K562 (cell line): ENCODE data around the gene PSMD4. TPM values are rescaled to one million over a fixed set of nuclear protein-coding genes. Genes with fewer than 3 reads are reported as not detected.
A peak's percentile ranks its signal among the peaks of the same experiment; 100 is the strongest.

Experiments
- ATF7 ChIP-seq: fragments of 450-650 bp; IDR thresholded peaks from 2 replicates; pipeline ENCODE4 v1.7.1; 2014; ENCODE audit warnings: mild to moderate bottlenecking, moderate library complexity
- BHLHE40 ChIP-seq: IDR thresholded peaks from 2 replicates; pipeline ENCODE4 v1.6.1; 2011; ENCODE audit warnings: low read length, improper control_type of control experiment
- BMI1 ChIP-seq: fragments of 150-350 bp; IDR thresholded peaks from 2 replicates; pipeline ENCODE4 v1.6.1; 2014; ENCODE audit warnings: low read length
- CREBBP ChIP-seq: IDR thresholded peaks from one replicate; pipeline ENCODE4 v1.6.1; 2012; ENCODE audit warnings: low read depth, mild to moderate bottlenecking, control low read depth, inconsistent platforms, low read length
- ILF3 ChIP-seq: fragments of 450-650 bp; IDR thresholded peaks from 2 replicates; pipeline ENCODE4 v1.6.1; 2018; ENCODE audit warnings: antibody characterized with exemption, mild to moderate bottlenecking, moderate library complexity, borderline replicate concordance
- NCOA4 ChIP-seq: fragments of 450-650 bp; IDR thresholded peaks from 2 replicates; pipeline ENCODE4 v1.6.1; 2018; ENCODE audit warnings: mild to moderate bottlenecking; ENCODE audit not compliant: partially characterized antibody
- SMAD3 ChIP-seq: fragments of 450-650 bp; formaldehyde crosslinking; conservative IDR thresholded peaks from 2 replicates; pipeline ENCODE4 v1.4.0; 2020; ENCODE audit warnings: mild to moderate bottlenecking
- ZKSCAN1 ChIP-seq: fragments of 150-350 bp; IDR thresholded peaks from 2 replicates; pipeline ENCODE4 v1.6.1; 2016; ENCODE audit warnings: low read depth, low read length
- ZNF175 ChIP-seq: fragments of 200-800 bp; sonication (Bioruptor generic); IDR thresholded peaks from 2 replicates; pipeline ENCODE4 v1.6.1; 2016; ENCODE audit warnings: low read depth, mild to moderate bottlenecking, missing genetic modification characterization, missing compliant biosample characterization
- ZNF217 ChIP-seq: sonication (generic); formaldehyde crosslinking; IDR thresholded peaks from 2 replicates; pipeline ENCODE4 v1.8.0; 2022; ENCODE audit warnings: mild to moderate bottlenecking, missing genetic modification reagents
- polyA plus RNA-seq, 8 experiments: library from polyadenylated mRNA; depleted of rRNA in 4 of 8; stranded (reverse) in 5 of 8; unstranded in 3 of 8; fragments of >200 nt; fragmentation: Nextera tagmentation in 2 of 8; fragmentation: Illumina TruSeq in 1 of 8; extraction: Ambion mirVana in 2 of 8; extraction: Trizol in 1 of 8; gene quantifications; 2 replicates each; pipeline versions ENCODE4 v1.2.1 to v1.2.3, GENCODE V29; 2011 to 2014; ENCODE audit warnings: inconsistent platforms in 1 of 8, missing spikeins in 1 of 8
- total RNA-seq, 7 experiments: library from RNA; depleted of rRNA in 6 of 7; stranded (reverse); fragments of >200 nt in 6 of 7; fragmentation: Illumina TruSeq in 2 of 7; extraction: Trizol in 2 of 7; gene quantifications; 2 replicates each; pipeline versions ENCODE4 v1.2.1 to v1.2.3, GENCODE V29; 2011 to 2021; ENCODE audit warnings: low replicate concordance in 1 of 7
- TF ChIP-seq, protein P1 (sequence below): sonication (generic); formaldehyde crosslinking; IDR thresholded peaks from 2 replicates; pipeline ENCODE4 v1.4.0; 2020; ENCODE audit warnings: mild to moderate bottlenecking, missing genetic modification reagents
- TF ChIP-seq, protein P2 (sequence below), 2 experiments: IDR thresholded peaks in 1 of 2; conservative IDR thresholded peaks in 1 of 2; 2 replicates each; pipeline ENCODE4 v1.6.1; 2016; ENCODE audit warnings: low read depth in 2 of 2, mild to moderate bottlenecking in 1 of 2, missing compliant biosample characterization in 1 of 2, missing genetic modification characterization in 1 of 2, moderate library complexity in 1 of 2
- TF ChIP-seq, protein P3 (sequence below), 2 experiments: IDR thresholded peaks; 2 replicates each; pipeline ENCODE4 v1.6.1; 2011; ENCODE audit warnings: borderline replicate concordance in 1 of 2, control low read depth in 1 of 2, low read depth in 1 of 2, low read length in 1 of 2, mild to moderate bottlenecking in 1 of 2, mixed read lengths in 1 of 2, moderate library complexity in 1 of 2; ENCODE audit not compliant: insufficient read depth in 1 of 2, insufficient read length in 1 of 2, poor library complexity in 1 of 2, severe bottlenecking in 1 of 2; ENCODE audit errors: extremely low read depth in 1 of 2
- TF ChIP-seq, protein P4 (sequence below): sonication (generic); formaldehyde crosslinking; IDR thresholded peaks from 2 replicates; pipeline ENCODE4 v1.8.1; 2023; ENCODE audit warnings: missing genetic modification reagents, mild to moderate bottlenecking, borderline replicate concordance

The PSMD4 gene
- total and polyA plus RNA-seq, 9 of the 15 experiments (the other 6 are each of a cell fraction or from before 2014, with no cell fraction given): 194 to 353 (median 295) TPM

DNA sequence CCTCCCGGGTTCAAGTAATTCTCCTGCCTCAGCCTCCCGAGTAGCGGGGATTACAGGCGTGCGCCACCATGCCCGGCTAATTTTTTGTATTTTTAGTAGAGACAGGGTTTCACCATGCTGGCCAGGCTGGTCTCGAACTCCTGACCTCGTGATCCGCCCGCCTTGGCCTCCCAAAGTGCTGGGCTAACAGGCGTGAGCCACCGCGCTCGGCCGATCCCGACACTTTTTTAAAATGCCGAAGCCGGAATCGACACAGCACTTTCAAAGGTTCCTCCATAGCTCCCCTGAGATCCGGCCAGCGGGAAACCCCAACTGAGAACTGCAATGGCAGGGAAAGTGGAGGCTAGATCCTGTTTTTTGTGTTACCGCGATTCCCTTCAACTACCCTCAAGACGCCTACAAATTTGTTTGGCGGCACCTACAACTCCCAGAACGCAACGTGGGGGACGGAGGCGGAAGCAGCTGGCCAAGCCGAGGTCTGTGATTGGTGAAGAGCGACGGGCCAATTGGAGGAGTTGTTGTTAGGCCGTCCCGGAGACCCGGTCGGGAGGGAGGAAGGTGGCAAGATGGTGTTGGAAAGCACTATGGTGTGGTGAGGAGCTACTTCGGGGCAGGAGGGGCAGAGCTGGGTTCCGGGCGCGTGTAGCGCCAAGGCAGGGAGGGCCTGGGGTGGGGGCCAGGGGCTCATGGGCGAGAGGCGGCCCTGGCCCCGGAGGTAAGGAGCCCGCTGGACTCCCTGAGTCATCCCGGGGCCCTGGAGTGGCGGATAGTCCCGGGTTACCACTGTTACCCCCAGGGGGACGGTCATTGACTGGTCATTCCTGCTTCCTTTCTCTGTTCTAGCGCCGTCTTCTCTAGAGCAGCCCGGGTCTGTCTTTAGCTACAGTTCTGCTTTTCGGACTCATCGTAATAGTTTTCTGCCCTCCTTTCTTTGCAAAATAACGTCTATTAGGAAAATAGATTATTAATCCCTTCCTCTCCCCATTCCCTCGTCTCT, at the start of gene PSMD4 (continued):
- TF ChIP-seq, protein P1, sequence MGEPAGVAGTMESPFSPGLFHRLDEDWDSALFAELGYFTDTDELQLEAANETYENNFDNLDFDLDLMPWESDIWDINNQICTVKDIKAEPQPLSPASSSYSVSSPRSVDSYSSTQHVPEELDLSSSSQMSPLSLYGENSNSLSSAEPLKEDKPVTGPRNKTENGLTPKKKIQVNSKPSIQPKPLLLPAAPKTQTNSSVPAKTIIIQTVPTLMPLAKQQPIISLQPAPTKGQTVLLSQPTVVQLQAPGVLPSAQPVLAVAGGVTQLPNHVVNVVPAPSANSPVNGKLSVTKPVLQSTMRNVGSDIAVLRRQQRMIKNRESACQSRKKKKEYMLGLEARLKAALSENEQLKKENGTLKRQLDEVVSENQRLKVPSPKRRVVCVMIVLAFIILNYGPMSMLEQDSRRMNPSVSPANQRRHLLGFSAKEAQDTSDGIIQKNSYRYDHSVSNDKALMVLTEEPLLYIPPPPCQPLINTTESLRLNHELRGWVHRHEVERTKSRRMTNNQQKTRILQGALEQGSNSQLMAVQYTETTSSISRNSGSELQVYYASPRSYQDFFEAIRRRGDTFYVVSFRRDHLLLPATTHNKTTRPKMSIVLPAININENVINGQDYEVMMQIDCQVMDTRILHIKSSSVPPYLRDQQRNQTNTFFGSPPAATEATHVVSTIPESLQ (CRISPR knock-in tag): no peak
- TF ChIP-seq SMAD3 (CRISPR knock-in tag): 0 out of 2 replicates have a peak, but pooled peaks have one; percentile 4
- no peak for TF ChIP-seq ILF3
- TF ChIP-seq, protein P2, sequence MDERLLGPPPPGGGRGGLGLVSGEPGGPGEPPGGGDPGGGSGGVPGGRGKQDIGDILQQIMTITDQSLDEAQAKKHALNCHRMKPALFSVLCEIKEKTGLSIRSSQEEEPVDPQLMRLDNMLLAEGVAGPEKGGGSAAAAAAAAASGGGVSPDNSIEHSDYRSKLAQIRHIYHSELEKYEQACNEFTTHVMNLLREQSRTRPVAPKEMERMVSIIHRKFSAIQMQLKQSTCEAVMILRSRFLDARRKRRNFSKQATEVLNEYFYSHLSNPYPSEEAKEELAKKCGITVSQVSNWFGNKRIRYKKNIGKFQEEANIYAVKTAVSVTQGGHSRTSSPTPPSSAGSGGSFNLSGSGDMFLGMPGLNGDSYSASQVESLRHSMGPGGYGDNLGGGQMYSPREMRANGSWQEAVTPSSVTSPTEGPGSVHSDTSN (CRISPR knock-in tag; IDR thresholded peaks at IDR 0.05; ENCODE audit: low read depth): no peak
- TF ChIP-seq, protein P2 (tag; conservative IDR thresholded peaks at IDR 0.05; ENCODE audit: low read depth): no peak
- no peak for TF ChIP-seq ZNF175 (CRISPR knock-in tag)
- TF ChIP-seq BHLHE40: no peak
- peak; percentile 58; the same call in 1 of the 2 replicates for TF ChIP-seq ATF7
- TF ChIP-seq, protein P3, sequence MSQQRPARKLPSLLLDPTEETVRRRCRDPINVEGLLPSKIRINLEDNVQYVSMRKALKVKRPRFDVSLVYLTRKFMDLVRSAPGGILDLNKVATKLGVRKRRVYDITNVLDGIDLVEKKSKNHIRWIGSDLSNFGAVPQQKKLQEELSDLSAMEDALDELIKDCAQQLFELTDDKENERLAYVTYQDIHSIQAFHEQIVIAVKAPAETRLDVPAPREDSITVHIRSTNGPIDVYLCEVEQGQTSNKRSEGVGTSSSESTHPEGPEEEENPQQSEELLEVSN (IDR thresholded peaks at IDR 0.05; ENCODE audit: borderline replicate concordance in 1 of 2, extremely low read depth in 1 of 2, insufficient read depth in 1 of 2, insufficient read length in 1 of 2, low read depth in 1 of 2, low read length in 1 of 2, poor library complexity in 1 of 2, severe bottlenecking in 1 of 2): peak; percentile 73 to 86
- TF ChIP-seq, protein P4, sequence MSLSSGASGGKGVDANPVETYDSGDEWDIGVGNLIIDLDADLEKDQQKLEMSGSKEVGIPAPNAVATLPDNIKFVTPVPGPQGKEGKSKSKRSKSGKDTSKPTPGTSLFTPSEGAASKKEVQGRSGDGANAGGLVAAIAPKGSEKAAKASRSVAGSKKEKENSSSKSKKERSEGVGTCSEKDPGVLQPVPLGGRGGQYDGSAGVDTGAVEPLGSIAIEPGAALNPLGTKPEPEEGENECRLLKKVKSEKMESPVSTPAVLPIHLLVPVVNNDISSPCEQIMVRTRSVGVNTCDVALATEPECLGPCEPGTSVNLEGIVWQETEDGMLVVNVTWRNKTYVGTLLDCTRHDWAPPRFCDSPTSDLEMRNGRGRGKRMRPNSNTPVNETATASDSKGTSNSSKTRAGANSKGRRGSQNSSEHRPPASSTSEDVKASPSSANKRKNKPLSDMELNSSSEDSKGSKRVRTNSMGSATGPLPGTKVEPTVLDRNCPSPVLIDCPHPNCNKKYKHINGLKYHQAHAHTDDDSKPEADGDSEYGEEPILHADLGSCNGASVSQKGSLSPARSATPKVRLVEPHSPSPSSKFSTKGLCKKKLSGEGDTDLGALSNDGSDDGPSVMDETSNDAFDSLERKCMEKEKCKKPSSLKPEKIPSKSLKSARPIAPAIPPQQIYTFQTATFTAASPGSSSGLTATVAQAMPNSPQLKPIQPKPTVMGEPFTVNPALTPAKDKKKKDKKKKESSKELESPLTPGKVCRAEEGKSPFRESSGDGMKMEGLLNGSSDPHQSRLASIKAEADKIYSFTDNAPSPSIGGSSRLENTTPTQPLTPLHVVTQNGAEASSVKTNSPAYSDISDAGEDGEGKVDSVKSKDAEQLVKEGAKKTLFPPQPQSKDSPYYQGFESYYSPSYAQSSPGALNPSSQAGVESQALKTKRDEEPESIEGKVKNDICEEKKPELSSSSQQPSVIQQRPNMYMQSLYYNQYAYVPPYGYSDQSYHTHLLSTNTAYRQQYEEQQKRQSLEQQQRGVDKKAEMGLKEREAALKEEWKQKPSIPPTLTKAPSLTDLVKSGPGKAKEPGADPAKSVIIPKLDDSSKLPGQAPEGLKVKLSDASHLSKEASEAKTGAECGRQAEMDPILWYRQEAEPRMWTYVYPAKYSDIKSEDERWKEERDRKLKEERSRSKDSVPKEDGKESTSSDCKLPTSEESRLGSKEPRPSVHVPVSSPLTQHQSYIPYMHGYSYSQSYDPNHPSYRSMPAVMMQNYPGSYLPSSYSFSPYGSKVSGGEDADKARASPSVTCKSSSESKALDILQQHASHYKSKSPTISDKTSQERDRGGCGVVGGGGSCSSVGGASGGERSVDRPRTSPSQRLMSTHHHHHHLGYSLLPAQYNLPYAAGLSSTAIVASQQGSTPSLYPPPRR (CRISPR knock-in tag): no peak
- no peak for TF ChIP-seq NCOA4
- no peak for TF ChIP-seq BMI1
- no peak for TF ChIP-seq ZKSCAN1
- no peak for TF ChIP-seq CREBBP
- no peak for TF ChIP-seq ZNF217 (CRISPR knock-in tag)
